Endothelial cell (in vitro differentiated cells): ENCODE measurements around the gene TCERG1L. TPM values are rescaled to one million over a fixed set of nuclear protein-coding genes. Genes with fewer than 3 reads are reported as not detected.

Experiments
- DNase-seq: peaks from one replicate; pipeline ENCODE4 v3.0.0; 2021; ENCODE audit warnings: low spot score
- H3K27ac Mint-ChIP-seq: one replicate; pipeline ENCODE4 v1.8.0; 2021; ENCODE audit warnings: mixed read lengths, inconsistent platforms; ENCODE audit not compliant: unreplicated experiment
- H3K27me3 Mint-ChIP-seq: one replicate; pipeline ENCODE4 v1.8.0; 2021; ENCODE audit warnings: mild to moderate bottlenecking, moderate library complexity, mixed read lengths, inconsistent platforms; ENCODE audit not compliant: unreplicated experiment
- H3K36me3 Mint-ChIP-seq: one replicate; pipeline ENCODE4 v1.8.0; 2021; ENCODE audit warnings: mild to moderate bottlenecking, low read depth, mixed read lengths, inconsistent platforms; ENCODE audit not compliant: unreplicated experiment
- H3K4me1 Mint-ChIP-seq: one replicate; pipeline ENCODE4 v1.8.0; 2021; ENCODE audit warnings: mild to moderate bottlenecking, mixed read lengths, inconsistent platforms; ENCODE audit not compliant: unreplicated experiment
- H3K4me3 Mint-ChIP-seq: one replicate; pipeline ENCODE4 v1.8.0; 2021; ENCODE audit warnings: mild to moderate bottlenecking, mixed read lengths, inconsistent platforms; ENCODE audit not compliant: unreplicated experiment
- H3K9me3 Mint-ChIP-seq: one replicate; pipeline ENCODE4 v1.8.0; 2021; ENCODE audit warnings: mixed read lengths, inconsistent platforms; ENCODE audit not compliant: unreplicated experiment
- total RNA-seq: library from RNA; stranded (reverse); fragmentation: NEBNext Ultra II Directional; extraction: Animal tissue kit (Norgen Biotek cat#: 25700); gene quantifications from one replicate; pipeline ENCODE4 v1.2.1, GENCODE V29; 2021; ENCODE audit not compliant: unreplicated experiment
- TF ChIP-seq, protein P1 (sequence below): fragments of 200-600 bp; sonication (generic); IDR thresholded peaks from one replicate; pipeline ENCODE4 v1.5.0; 2021; ENCODE audit warnings: antibody characterized with exemption; ENCODE audit not compliant: unreplicated experiment

The TCERG1L gene
- total RNA-seq, 1 donor from 2014 or later: not detected

DNA sequence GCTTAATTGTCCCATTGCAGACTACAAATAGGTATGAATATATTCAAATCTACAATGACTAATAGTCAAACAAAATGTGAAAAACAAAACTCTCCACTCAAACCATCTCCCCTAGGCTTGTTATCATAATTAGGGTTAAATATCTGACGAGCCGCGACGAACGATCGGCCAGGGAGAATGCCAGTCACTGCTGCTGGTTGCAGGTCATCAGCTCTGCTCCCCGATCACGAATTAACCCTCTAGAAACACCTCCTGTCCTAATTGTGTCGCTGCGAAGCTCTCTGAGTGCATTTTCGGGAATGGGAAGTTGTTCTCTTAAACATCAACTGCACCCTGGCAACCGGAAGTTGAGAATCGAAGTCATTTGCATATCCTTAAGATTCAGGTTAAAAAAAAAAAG, 167.3 kb downstream of the TCERG1L start:
- H3K4me1 Mint-ChIP-seq: no peaks in the 10 kb centered on the region
- no peak for DNase-seq
- H3K36me3 Mint-ChIP-seq: peaks cover 22% of the 10 kb centered on the region
- H3K27me3 Mint-ChIP-seq: peaks cover 31% of the 10 kb centered on the region
- peak overlapping the region; percentile 70 for H3K27ac Mint-ChIP-seq
- TF ChIP-seq, protein P1, sequence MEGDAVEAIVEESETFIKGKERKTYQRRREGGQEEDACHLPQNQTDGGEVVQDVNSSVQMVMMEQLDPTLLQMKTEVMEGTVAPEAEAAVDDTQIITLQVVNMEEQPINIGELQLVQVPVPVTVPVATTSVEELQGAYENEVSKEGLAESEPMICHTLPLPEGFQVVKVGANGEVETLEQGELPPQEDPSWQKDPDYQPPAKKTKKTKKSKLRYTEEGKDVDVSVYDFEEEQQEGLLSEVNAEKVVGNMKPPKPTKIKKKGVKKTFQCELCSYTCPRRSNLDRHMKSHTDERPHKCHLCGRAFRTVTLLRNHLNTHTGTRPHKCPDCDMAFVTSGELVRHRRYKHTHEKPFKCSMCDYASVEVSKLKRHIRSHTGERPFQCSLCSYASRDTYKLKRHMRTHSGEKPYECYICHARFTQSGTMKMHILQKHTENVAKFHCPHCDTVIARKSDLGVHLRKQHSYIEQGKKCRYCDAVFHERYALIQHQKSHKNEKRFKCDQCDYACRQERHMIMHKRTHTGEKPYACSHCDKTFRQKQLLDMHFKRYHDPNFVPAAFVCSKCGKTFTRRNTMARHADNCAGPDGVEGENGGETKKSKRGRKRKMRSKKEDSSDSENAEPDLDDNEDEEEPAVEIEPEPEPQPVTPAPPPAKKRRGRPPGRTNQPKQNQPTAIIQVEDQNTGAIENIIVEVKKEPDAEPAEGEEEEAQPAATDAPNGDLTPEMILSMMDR: no peak
- H3K9me3 Mint-ChIP-seq: peaks cover 68% of the 10 kb centered on the region
- H3K4me3 Mint-ChIP-seq: peak overlapping the region; percentile 81

DNA sequence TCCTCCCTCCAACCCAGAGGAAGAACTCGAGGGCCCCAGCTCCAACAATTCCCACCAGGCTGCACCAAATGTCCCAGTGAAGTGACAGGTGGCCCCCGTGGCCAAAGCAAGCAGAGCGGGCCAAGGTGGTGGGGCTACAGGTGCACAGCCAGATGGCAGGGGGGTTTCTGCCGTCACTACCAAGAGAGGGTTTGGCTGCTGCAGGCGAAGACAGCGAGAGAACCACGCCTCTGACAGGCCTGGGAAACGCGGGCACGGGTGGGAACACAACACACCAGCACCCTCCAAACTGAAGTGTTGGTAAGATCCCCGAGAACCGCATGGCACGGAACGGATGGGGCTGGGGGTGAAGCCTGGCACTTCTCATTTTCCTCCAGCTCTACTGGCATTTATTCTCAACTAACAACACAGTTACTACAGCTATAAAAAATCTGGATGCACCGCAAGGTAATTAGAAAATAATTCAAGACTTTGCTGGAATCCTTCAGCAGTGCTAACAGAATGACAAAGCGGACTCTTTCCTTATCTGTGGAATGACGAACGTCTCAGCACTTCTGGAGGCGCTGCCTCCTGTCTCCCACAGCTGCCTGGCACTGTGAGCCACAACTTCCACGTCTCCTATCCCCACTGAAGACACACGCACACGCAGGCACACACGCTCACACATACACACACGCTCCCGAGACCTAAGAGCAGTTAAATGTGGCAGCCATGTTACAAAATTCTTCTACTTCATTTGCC, 167.9 kb downstream of the TCERG1L start:
- DNase-seq: no peak
- Mint-ChIP-seq H3K27me3 (peaks cover 33% of the 10 kb centered on the region), H3K4me3 (peak overlapping the region; percentile 81), H3K27ac (peak overlapping the region; percentile 70), H3K4me1 (no peaks in the 10 kb centered on the region), H3K36me3 (peaks cover 22% of the 10 kb centered on the region), H3K9me3 (peaks cover 69% of the 10 kb centered on the region)
- TF ChIP-seq, protein P1: no peak

DNA sequence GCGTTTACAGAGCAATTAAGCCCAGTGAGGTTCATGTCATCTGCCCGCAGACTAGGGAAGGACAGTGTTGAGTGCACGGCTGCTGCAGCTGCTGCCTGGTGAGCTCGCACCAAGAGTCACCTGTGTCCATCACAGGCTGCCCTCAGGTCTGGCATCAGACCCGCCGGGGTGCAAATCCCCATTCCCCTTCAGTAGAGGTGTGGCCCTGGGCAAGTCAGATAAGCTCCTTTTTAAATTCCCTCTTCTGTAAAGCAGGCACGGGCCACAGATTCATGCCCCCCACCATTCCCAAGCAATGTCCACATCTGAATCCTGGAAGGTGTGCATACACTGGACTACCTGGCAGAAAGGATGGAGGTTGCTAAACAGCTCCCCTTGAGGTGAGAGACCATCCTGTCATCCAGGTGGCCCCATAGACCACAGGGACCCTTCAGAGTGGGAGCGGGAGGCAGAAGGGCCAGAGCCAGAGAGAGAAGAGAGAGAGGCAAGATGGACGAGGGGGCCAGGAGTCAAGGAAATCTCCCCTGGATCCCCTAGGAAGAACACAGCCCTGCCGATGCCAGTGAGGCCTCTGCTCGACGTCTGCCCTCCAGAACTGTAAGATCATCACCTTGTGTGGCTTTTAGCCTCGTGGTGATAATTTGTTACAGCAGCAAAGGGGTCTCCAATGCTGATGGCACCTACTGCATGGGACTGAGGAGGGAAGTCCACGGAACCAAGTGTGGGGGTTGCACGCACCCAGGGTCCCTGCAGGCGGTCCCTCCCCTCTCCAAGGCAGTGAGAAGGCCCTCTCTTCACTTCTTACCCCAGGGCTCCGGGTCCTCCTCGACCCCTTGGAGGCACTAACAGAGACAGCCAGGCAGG, 168.8 kb downstream of the TCERG1L start:
- Mint-ChIP-seq H3K27ac (no peak overlapping the region), H3K36me3 (peaks cover 16% of the 10 kb centered on the region), H3K4me3 (no peak overlapping the region), H3K4me1 (no peaks in the 10 kb centered on the region), H3K9me3 (peaks cover 62% of the 10 kb centered on the region), H3K27me3 (peaks cover 27% of the 10 kb centered on the region)
- DNase-seq: no peak
- TF ChIP-seq, protein P1: no peak

DNA sequence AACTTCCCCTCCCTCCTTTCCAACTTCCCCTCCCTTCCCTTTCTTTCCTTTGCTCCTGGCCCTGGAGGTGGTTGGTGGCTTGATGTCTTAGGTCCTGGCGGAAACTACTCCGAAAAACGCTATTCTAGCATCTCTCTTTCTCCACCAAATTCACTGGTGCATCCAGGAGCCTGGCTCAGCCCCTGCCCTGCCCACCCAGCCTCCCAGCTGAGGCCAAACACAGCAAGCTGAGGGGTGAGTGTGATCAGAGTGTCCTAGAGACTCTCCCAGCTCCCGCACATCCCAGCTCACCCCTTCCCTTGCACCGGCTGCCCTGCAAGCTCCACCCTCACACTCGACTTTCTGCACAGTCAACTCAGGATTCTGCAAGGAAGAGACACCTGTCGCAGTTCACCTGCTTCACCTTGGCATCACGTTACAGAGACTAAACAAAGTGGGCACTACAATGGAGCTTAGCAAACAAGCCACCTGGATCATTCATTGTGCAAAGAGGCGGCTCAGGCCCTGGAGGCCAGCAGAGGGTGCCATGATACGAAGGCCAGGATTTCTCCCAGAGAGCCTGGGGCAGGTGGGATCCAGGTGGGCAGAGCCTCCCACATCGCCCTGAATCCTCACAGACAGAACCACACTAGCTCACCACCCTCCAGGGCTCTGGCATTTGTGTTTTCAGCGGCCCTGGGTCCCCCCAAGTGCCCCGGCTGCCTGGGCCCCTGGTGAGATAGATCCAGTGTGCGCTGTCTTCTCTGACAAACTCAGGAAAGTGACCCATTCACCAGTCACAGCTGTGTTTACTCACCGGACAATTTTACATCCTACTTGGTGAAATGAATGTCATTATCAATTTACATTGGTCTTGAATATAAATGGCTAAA, 169.6 kb downstream of the TCERG1L start:
- Mint-ChIP-seq H3K9me3 (peaks cover 65% of the 10 kb centered on the region), H3K36me3 (peaks cover 13% of the 10 kb centered on the region), H3K4me1 (no peaks in the 10 kb centered on the region), H3K4me3 (no peak overlapping the region), H3K27me3 (peaks cover 29% of the 10 kb centered on the region), H3K27ac (no peak overlapping the region)
- TF ChIP-seq, protein P1: no peak
- DNase-seq: no peak
